ENCODE measurements around the gene EXOC3L1. TPM values are rescaled to one million over a fixed set of nuclear protein-coding genes. Genes with fewer than 3 reads are reported as not detected.

The EXOC3L1 gene
- total RNA-seq, 1 experiment from 2014 or later = 0.61 TPM

DNA sequence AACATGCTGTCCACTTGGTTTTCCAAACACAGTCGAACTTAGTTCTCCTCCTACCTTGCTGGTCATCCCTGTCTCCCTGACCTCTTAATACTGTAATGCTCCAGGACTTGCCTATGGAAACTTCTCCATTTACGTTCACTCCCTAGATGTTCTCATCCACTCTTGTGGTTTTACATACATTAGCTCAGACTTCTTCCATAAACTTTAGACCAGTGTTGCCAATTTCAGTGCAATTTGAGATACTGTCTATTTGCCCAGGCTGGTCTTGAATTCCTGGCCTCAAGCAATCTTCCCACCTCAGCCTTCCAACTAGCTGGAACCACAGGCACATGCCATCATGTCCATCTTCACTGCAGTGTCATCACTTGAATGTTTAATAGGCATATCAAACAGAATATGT, 7.6 kb downstream of the EXOC3L1 start:
- H3K36me3 ChIP-seq (ENCODE audit: control insufficient read depth, insufficient read depth, low read length) = no peaks in the 10 kb centered on the region
- Mint-ChIP-seq H3K27me3 (ENCODE audit: insufficient read depth, unreplicated experiment) (peaks cover 3% of the 10 kb centered on the region), H3K9me3 (ENCODE audit: unreplicated experiment) (no peaks in the 10 kb centered on the region), H3K27ac (ENCODE audit: unreplicated experiment) (no peak overlapping the region), H3K36me3 (ENCODE audit: insufficient read depth, unreplicated experiment) (peaks cover 19% of the 10 kb centered on the region), H3K4me1 (ENCODE audit: low read depth, unreplicated experiment) (peaks cover 20% of the 10 kb centered on the region), H3K4me3 (ENCODE audit: unreplicated experiment) (no peak overlapping the region)
- POLR2A ChIA-PET = no interaction called here
- no TSS peak for BruUV-seq (replicated peaks)
- no peak for DNase-seq
- TF ChIP-seq CTCF (IDR thresholded peaks at IDR 0.05; ENCODE audit: insufficient read depth in 1 of 2, low read depth in 1 of 2, low read length in 1 of 2, severe bottlenecking in 1 of 2, unreplicated experiment in 1 of 2) = no peak
- H3K27me3 ChIP-seq (replicated peaks; ENCODE audit: control insufficient read depth, insufficient read depth, low read length) = no peaks in the 10 kb centered on the region
- CTCF ChIA-PET = no interaction called here
- no peak overlapping the region for H3K4me3 ChIP-seq (ENCODE audit: low read depth, low read length)
- H3K4me1 ChIP-seq = peaks cover 42% of the 10 kb centered on the region
- no peaks in the 10 kb centered on the region for H3K9me3 ChIP-seq
- intact Hi-C loops (cut with micrococcal nuclease; ENCODE audit: unreplicated experiment) = no loop called here

GRCh38 chr16:67181346-67181745, 8.6 kb downstream of the EXOC3L1 start:
- Histone ChIP-seq H3K4me1 (peaks cover 32% of the 10 kb centered on the region), H3K27me3 (replicated peaks; ENCODE audit: control insufficient read depth, insufficient read depth, low read length) (no peaks in the 10 kb centered on the region), H3K9me3 (no peaks in the 10 kb centered on the region), H3K36me3 (ENCODE audit: control insufficient read depth, insufficient read depth, low read length) (no peaks in the 10 kb centered on the region), H3K4me3 (ENCODE audit: low read depth, low read length) (no peak overlapping the region)
- BruUV-seq (replicated peaks) = no TSS peak
- Mint-ChIP-seq H3K27ac (ENCODE audit: unreplicated experiment) (no peak overlapping the region), H3K27me3 (ENCODE audit: insufficient read depth, unreplicated experiment) (peaks cover 3% of the 10 kb centered on the region), H3K4me1 (ENCODE audit: low read depth, unreplicated experiment) (peaks cover 26% of the 10 kb centered on the region), H3K9me3 (ENCODE audit: unreplicated experiment) (no peaks in the 10 kb centered on the region), H3K4me3 (ENCODE audit: unreplicated experiment) (no peak overlapping the region), H3K36me3 (ENCODE audit: insufficient read depth, unreplicated experiment) (peaks cover 22% of the 10 kb centered on the region)
- intact Hi-C loops (cut with micrococcal nuclease; ENCODE audit: unreplicated experiment) = no loop called here
- TF ChIP-seq CTCF (IDR thresholded peaks at IDR 0.05; ENCODE audit: insufficient read depth in 1 of 2, low read depth in 1 of 2, low read length in 1 of 2, severe bottlenecking in 1 of 2, unreplicated experiment in 1 of 2) = no peak
- ChIA-PET POLR2A (no interaction called here), CTCF (no interaction called here)
- DNase-seq = no peak

DNA sequence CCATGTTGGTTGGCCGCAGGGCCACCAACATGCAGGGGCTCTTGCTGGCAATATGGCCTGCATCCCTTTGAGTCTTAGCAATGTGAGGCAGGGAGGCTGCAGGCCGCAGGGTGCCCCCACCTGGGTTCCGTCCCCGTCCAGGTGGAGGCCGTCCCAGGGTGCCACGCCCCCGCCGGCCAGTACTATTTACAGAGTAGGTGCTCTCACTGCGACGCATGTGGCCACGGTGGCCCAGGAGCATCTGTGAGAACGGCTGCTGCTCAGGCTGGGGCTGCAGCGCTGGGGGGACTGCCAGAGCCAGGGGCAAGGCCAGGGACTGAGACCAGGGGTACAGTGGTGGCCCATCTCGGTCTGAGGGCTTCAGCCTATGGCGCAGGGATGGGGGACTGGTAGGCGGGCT, 9.8 kb downstream of the EXOC3L1 start:
- no peak for TF ChIP-seq CTCF (IDR thresholded peaks at IDR 0.05; ENCODE audit: insufficient read depth in 1 of 2, low read depth in 1 of 2, low read length in 1 of 2, severe bottlenecking in 1 of 2, unreplicated experiment in 1 of 2)
- H3K27ac Mint-ChIP-seq (ENCODE audit: unreplicated experiment) = no peak overlapping the region
- H3K4me3 Mint-ChIP-seq (ENCODE audit: unreplicated experiment) = no peak overlapping the region
- ChIA-PET POLR2A (no interaction called here), CTCF (interaction anchor here (1.2 kb wide), 1 partner anchor 10 kb away, joined by 4 read pairs; the partner anchor contains the start of gene NOL3)
- H3K27me3 Mint-ChIP-seq (ENCODE audit: insufficient read depth, unreplicated experiment) = peaks cover 1% of the 10 kb centered on the region
- intact Hi-C loops (cut with micrococcal nuclease; ENCODE audit: unreplicated experiment) = no loop called here
- H3K9me3 Mint-ChIP-seq (ENCODE audit: unreplicated experiment) = no peaks in the 10 kb centered on the region
- Histone ChIP-seq H3K36me3 (ENCODE audit: control insufficient read depth, insufficient read depth, low read length) (no peaks in the 10 kb centered on the region), H3K9me3 (no peaks in the 10 kb centered on the region), H3K4me3 (ENCODE audit: low read depth, low read length) (no peak overlapping the region), H3K27me3 (replicated peaks; ENCODE audit: control insufficient read depth, insufficient read depth, low read length) (no peaks in the 10 kb centered on the region), H3K4me1 (peaks cover 21% of the 10 kb centered on the region)
- no TSS peak for BruUV-seq (replicated peaks)
- no peak for DNase-seq
- H3K36me3 Mint-ChIP-seq (ENCODE audit: insufficient read depth, unreplicated experiment) = peaks cover 25% of the 10 kb centered on the region
- peaks cover 22% of the 10 kb centered on the region for H3K4me1 Mint-ChIP-seq (ENCODE audit: low read depth, unreplicated experiment)

All from Caco-2 (cell line).